K562 (cell line): ENCODE results near the gene UCHL1. TPM values are rescaled to one million over a fixed set of nuclear protein-coding genes. Genes with fewer than 3 reads are reported as not detected.

ENCODE experiments used
- ATAC-seq: fragments of 200-7000 bp; cut with Tn5 transposase; 3 replicates; pipeline ENCODE4 v1.9.1; 2020; ENCODE audit warnings: moderate library complexity
- BruUV-seq: library from RNA; stranded (reverse); fragments of 400-500 nt; replicated peaks from 2 replicates; lab custom pipeline; 2021; lab: Mats Ljungman, UMichigan
- CTCF ChIA-PET: fragments of 300-600 bp; formaldehyde crosslinking; extraction: SDS; loops from one replicate; lab custom pipeline; 2021; ENCODE audit warnings: low intra/inter-chr PET ratio; lab: Yijun Ruan, JAX
- POLR2A ChIA-PET: fragments of 300-600, 350-650 bp; sonication (Branson Sonifier 250); formaldehyde crosslinking; extraction: SDS; loops from one replicate; lab custom pipeline; 2021; ENCODE audit warnings: antibody characterized with exemption, inconsistent platforms; lab: Yijun Ruan, JAX
- DNase-seq, 4 experiments: peaks; one replicate each; pipeline versions ENCODE4 v3.0.0 to v3.0.0-alpha.2; 2011 to 2018; ENCODE audit warnings: low spot score in 3 of 4, mixed read lengths in 3 of 4; ENCODE audit errors: extremely low read depth in 1 of 4
- FAIRE-seq: peaks from 2 replicates; lab custom pipeline; 2011; peaks lifted over from hg19 to GRCh38; lab: Jason Lieb, UNC
- H2AFZ ChIP-seq: 2 replicates; pipeline ENCODE4 v1.6.0; 2011; ENCODE audit warnings: low read depth, low read length, control low read depth, inconsistent platforms
- H3K27ac ChIP-seq: fragments of 200-600 bp; 3 replicates; pipeline ENCODE4 v1.8.0; 2011; ENCODE audit warnings: low read depth, mild to moderate bottlenecking, control low read depth, inconsistent platforms, low read length, moderate library complexity, mixed read lengths; ENCODE audit errors: extremely low read depth
- H3K27me3 ChIP-seq, 2 experiments: fragments of 300-600 bp in 1 of 2; 2 replicates in 1 of 2; 3 replicates in 1 of 2; pipeline versions ENCODE4 v1.6.0 to v1.8.0; 2011; ENCODE audit warnings: inconsistent platforms in 2 of 2, low read length in 2 of 2, mild to moderate bottlenecking in 1 of 2, mixed read lengths in 1 of 2, moderate library complexity in 1 of 2; ENCODE audit not compliant: control insufficient read depth in 2 of 2, insufficient read depth in 2 of 2
- H3K36me3 ChIP-seq: fragments of 300-600 bp; 3 replicates; pipeline ENCODE4 v1.8.0; 2011; ENCODE audit warnings: mild to moderate bottlenecking, low read length, inconsistent platforms; ENCODE audit not compliant: control insufficient read depth, insufficient read depth
- H3K4me1 ChIP-seq, 2 experiments: fragments of 200-600 bp in 1 of 2; replicated peaks in 1 of 2; 2 replicates in 1 of 2; 3 replicates in 1 of 2; pipeline versions ENCODE4 v1.5.1 to v1.8.0; 2011; ENCODE audit warnings: inconsistent platforms in 2 of 2, low read length in 2 of 2, mild to moderate bottlenecking in 1 of 2, mixed read lengths in 1 of 2, moderate library complexity in 1 of 2; ENCODE audit not compliant: control insufficient read depth in 2 of 2, insufficient read depth in 2 of 2
- H3K4me2 ChIP-seq: 2 replicates; pipeline ENCODE4 v1.6.1; 2011; ENCODE audit warnings: low read length, control low read depth, inconsistent platforms, mixed read lengths; ENCODE audit not compliant: insufficient read depth
- H3K4me3 ChIP-seq: fragments of 200-600 bp; sonication (generic), shearing (Covaris generic); 2 replicates; pipeline ENCODE4 v1.5.1; 2016; ENCODE audit warnings: control low read depth, inconsistent platforms
- H3K79me2 ChIP-seq: fragments of 200-600 bp; 3 replicates; pipeline ENCODE4 v1.8.0; 2011; ENCODE audit warnings: low read length, inconsistent platforms; ENCODE audit not compliant: control insufficient read depth, insufficient read depth
- H3K9ac ChIP-seq, 2 experiments: 2 replicates each; pipeline versions ENCODE4 v1.6.0 to v1.6.1; 2011; ENCODE audit warnings: low read depth in 2 of 2, low read length in 2 of 2, control low read depth in 1 of 2, inconsistent platforms in 1 of 2, mild to moderate bottlenecking in 1 of 2, mixed read lengths in 1 of 2; ENCODE audit not compliant: insufficient read depth in 1 of 2
- H3K9me1 ChIP-seq: one replicate; pipeline ENCODE4 v1.6.0; 2011; ENCODE audit warnings: inconsistent platforms, mild to moderate bottlenecking, low read length, moderate library complexity; ENCODE audit not compliant: control insufficient read depth, insufficient read depth
- H3K9me3 ChIP-seq: replicated peaks from 2 replicates; pipeline ENCODE4 v1.5.1; 2011; ENCODE audit warnings: low read depth, low read length, inconsistent platforms; ENCODE audit not compliant: control insufficient read depth, insufficient read depth
- H4K20me1 ChIP-seq: replicated peaks from 2 replicates; pipeline ENCODE4 v1.6.1; 2011; ENCODE audit warnings: low read length, inconsistent platforms, mixed read lengths; ENCODE audit not compliant: control insufficient read depth, insufficient read depth
- ADNP ChIP-seq: fragments of 200-800 bp; sonication (Bioruptor generic); IDR thresholded peaks from 2 replicates; pipeline ENCODE4 v1.6.1; 2016; ENCODE audit warnings: missing genetic modification characterization, missing compliant biosample characterization
- BDP1 ChIP-seq: IDR thresholded peaks from 3 replicates; pipeline ENCODE4 v1.6.1; 2011; ENCODE audit not compliant: insufficient read length, insufficient read depth
- CHCHD3 ChIP-seq: fragments of 250-450 bp; sonication (Bioruptor Pico); IDR thresholded peaks from 2 replicates; pipeline ENCODE4 v2.1.2; 2022; ENCODE audit warnings: mild to moderate bottlenecking
- CHD1 ChIP-seq: fragments of 200-600 bp; sonication (generic); IDR thresholded peaks from one replicate; pipeline ENCODE4 v1.6.1; 2012; ENCODE audit warnings: mild to moderate bottlenecking, moderate library complexity, low read length, inconsistent platforms
- FOSL1 ChIP-seq: fragments of 200-800 bp; sonication (Bioruptor generic); conservative IDR thresholded peaks from 2 replicates; pipeline ENCODE4 v1.6.1; 2016; ENCODE audit warnings: missing genetic modification characterization, missing compliant biosample characterization
- FOXK1 ChIP-seq: sonication (generic); formaldehyde crosslinking; IDR thresholded peaks from 2 replicates; pipeline ENCODE4 v1.8.0; 2022; ENCODE audit warnings: missing genetic modification reagents, mild to moderate bottlenecking, borderline replicate concordance
- KLF13 ChIP-seq: fragments of 450-650 bp; IDR thresholded peaks from 2 replicates; pipeline ENCODE4 v1.6.1; 2016; ENCODE audit warnings: missing genetic modification characterization, low read depth, mild to moderate bottlenecking, missing compliant biosample characterization, moderate library complexity, borderline replicate concordance
- PCBP1 ChIP-seq: fragments of 200-400 bp; formaldehyde crosslinking; IDR thresholded peaks from 2 replicates; pipeline ENCODE4 v1.6.1; 2018; ENCODE audit warnings: mild to moderate bottlenecking, low read depth, low read length; ENCODE audit not compliant: poor library complexity, severe bottlenecking
- RFX5 ChIP-seq: IDR thresholded peaks from 2 replicates; pipeline ENCODE4 v1.6.1; 2011; ENCODE audit warnings: low read depth, mild to moderate bottlenecking, improper control_type of control experiment, low read length
- RNF2 ChIP-seq: sonication (generic); IDR thresholded peaks from 2 replicates; pipeline ENCODE4 v1.6.1; 2016
- U2AF2 ChIP-seq: fragments of 200-400 bp; formaldehyde crosslinking; optimal IDR thresholded peaks from 2 replicates; pipeline ENCODE3; 2017; ENCODE audit warnings: low read depth, mild to moderate bottlenecking, low read length
- ZBTB17 ChIP-seq: fragments of 450-650 bp; formaldehyde crosslinking; IDR thresholded peaks from 2 replicates; pipeline ENCODE4 v1.4.0; 2020; ENCODE audit warnings: mild to moderate bottlenecking
- ZKSCAN1 ChIP-seq: fragments of 150-350 bp; IDR thresholded peaks from 2 replicates; pipeline ENCODE4 v1.6.1; 2016; ENCODE audit warnings: low read depth, low read length
- ZNF347 ChIP-seq: fragments of 450-650 bp; formaldehyde crosslinking; IDR thresholded peaks from 2 replicates; pipeline ENCODE4 v1.4.0; 2020; ENCODE audit warnings: low read depth, mild to moderate bottlenecking, moderate library complexity
- ZNF354B ChIP-seq: fragments of 250-450 bp; sonication (Bioruptor Pico); IDR thresholded peaks from 2 replicates; pipeline ENCODE4 v1.4.0; 2020
- WGBS: fragments of 100-300 bp; shearing (Covaris generic); methylation state at CpG from one replicate; pipeline ENCODE4 v1.1.6; 2016; ENCODE audit warnings: low coverage, mixed read lengths; ENCODE audit not compliant: insufficient coverage; ENCODE audit errors: missing lambda C conversion rate; 5-methylcytosine and 5-hydroxymethylcytosine counted together
- in situ Hi-C: fragments of 300-500 bp; cut with MboI; formaldehyde crosslinking; loops from 4 replicates; pipeline ENCODE4 v1.15.0; 2018; ENCODE audit warnings: inconsistent platforms, mixed read lengths
- intact Hi-C: fragments of 100-400 bp; cut with micrococcal nuclease; formaldehyde crosslinking; loops from 2 replicates; pipeline ENCODE4 v1.14.2; 2022
- polyA plus RNA-seq, 8 experiments: library from polyadenylated mRNA; depleted of rRNA in 4 of 8; stranded (reverse) in 5 of 8; unstranded in 3 of 8; fragments of >200 nt; fragmentation: Nextera tagmentation in 2 of 8; fragmentation: Illumina TruSeq in 1 of 8; extraction: Ambion mirVana in 2 of 8; extraction: Trizol in 1 of 8; gene quantifications; 2 replicates each; pipeline versions ENCODE4 v1.2.1 to v1.2.3, GENCODE V29; 2011 to 2014; ENCODE audit warnings: inconsistent platforms in 1 of 8, missing spikeins in 1 of 8
- total RNA-seq, 7 experiments: library from RNA; depleted of rRNA in 6 of 7; stranded (reverse); fragments of >200 nt in 6 of 7; fragmentation: Illumina TruSeq in 2 of 7; extraction: Trizol in 2 of 7; gene quantifications; 2 replicates each; pipeline versions ENCODE4 v1.2.1 to v1.2.3, GENCODE V29; 2011 to 2021; ENCODE audit warnings: low replicate concordance in 1 of 7
- TF ChIP-seq, protein P1 (sequence below): fragments of 450-650 bp; formaldehyde crosslinking; IDR thresholded peaks from 2 replicates; pipeline ENCODE4 v1.4.0; 2020; ENCODE audit warnings: mild to moderate bottlenecking, mixed read lengths
- TF ChIP-seq, protein P2 (sequence below): sonication (generic); formaldehyde crosslinking; IDR thresholded peaks from 2 replicates; pipeline ENCODE4 v1.9.0; 2022; ENCODE audit warnings: mild to moderate bottlenecking, missing genetic modification reagents
- TF ChIP-seq, protein P3 (sequence below): fragments of 450-650 bp; IDR thresholded peaks from 2 replicates; pipeline ENCODE4 v1.6.1; 2017; ENCODE audit warnings: antibody characterized with exemption, mild to moderate bottlenecking

The UCHL1 gene
- total and polyA plus RNA-seq, 9 of the 15 experiments (the other 6 are each of a cell fraction or from before 2014, with no cell fraction given) = 0.42 TPM; not detected in 8

DNA sequence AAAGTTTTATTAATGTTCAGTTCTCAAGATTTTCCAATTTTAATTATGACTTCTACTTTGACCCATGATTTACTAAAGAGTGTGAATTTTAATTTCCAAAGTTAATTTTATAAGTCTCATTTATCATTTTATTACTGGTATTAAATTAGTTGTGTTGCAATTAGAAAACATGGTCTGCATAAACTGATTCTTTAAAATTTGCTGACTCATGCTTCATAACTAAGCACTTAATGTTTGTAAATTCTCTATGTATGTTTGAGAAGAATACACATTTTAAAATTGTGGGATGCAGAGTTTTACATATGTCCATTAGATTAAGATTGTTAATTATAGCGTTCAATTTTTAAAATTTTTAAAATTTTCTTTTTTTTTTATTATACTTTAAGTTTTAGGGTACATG lies 20.2 kb upstream of the UCHL1 start (continued):
- TF ChIP-seq, protein P1, sequence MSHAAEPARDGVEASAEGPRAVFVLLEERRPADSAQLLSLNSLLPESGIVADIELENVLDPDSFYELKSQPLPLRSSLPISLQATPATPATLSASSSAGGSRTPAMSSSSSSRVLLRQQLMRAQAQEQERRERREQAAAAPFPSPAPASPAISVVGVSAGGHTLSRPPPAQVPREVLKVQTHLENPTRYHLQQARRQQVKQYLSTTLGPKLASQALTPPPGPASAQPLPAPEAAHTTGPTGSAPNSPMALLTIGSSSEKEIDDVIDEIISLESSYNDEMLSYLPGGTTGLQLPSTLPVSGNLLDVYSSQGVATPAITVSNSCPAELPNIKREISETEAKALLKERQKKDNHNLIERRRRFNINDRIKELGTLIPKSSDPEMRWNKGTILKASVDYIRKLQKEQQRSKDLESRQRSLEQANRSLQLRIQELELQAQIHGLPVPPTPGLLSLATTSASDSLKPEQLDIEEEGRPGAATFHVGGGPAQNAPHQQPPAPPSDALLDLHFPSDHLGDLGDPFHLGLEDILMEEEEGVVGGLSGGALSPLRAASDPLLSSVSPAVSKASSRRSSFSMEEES (CRISPR knock-in tag) = no peak
- TF ChIP-seq, protein P2, sequence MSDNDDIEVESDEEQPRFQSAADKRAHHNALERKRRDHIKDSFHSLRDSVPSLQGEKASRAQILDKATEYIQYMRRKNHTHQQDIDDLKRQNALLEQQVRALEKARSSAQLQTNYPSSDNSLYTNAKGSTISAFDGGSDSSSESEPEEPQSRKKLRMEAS (CRISPR knock-in tag) = no peak
- no peak for TF ChIP-seq ZKSCAN1
- no peak for TF ChIP-seq FOXK1 (CRISPR knock-in tag)

DNA sequence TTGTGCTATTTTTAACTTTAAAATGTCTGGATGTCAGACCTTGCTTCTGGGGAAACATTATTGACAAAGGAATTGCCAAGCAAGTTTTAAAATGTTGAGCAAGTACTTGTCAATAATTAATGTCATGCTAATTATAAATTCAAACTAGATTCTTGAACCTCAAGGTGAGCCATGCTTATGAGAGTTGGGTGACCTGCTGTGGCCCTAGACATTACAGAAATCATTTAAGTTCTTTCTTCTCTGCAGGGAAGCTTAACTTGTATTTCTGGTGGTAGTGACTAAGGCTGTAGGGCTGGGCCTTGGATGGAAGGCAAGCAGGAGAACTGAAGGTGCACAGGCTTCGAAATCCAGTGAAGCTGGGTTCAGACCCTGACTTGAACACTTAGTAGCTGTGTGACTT lies 14.8 kb upstream of the UCHL1 start:
- DNase-seq (no peak), FAIRE-seq (no peak), ATAC-seq (no peak)
- H3K9ac ChIP-seq = no peak overlapping the region
- CTCF ChIA-PET = no interaction called here
- POLR2A ChIA-PET = no interaction called here
- no peak overlapping the region for H2AFZ ChIP-seq
- no peak overlapping the region for H3K4me3 ChIP-seq
- H4K20me1 ChIP-seq = no peaks in the 10 kb centered on the region
- no peak overlapping the region for H3K27ac ChIP-seq
- BruUV-seq = no TSS peak
- H3K4me1 ChIP-seq = no peaks in the 10 kb centered on the region
- H3K4me2 ChIP-seq = no peak overlapping the region
- no peaks in the 10 kb centered on the region for H3K79me2 ChIP-seq
- no peaks in the 10 kb centered on the region for H3K9me3 ChIP-seq
- no peaks in the 10 kb centered on the region for H3K27me3 ChIP-seq
- intact Hi-C loops = no loop called here
- 0% methylated on average over 1 of the region's 1 CpG for WGBS
- in situ Hi-C loops = no loop called here
- H3K36me3 ChIP-seq = no peaks in the 10 kb centered on the region
- H3K9me1 ChIP-seq = no peaks in the 10 kb centered on the region
- TF ChIP-seq, protein P3, sequence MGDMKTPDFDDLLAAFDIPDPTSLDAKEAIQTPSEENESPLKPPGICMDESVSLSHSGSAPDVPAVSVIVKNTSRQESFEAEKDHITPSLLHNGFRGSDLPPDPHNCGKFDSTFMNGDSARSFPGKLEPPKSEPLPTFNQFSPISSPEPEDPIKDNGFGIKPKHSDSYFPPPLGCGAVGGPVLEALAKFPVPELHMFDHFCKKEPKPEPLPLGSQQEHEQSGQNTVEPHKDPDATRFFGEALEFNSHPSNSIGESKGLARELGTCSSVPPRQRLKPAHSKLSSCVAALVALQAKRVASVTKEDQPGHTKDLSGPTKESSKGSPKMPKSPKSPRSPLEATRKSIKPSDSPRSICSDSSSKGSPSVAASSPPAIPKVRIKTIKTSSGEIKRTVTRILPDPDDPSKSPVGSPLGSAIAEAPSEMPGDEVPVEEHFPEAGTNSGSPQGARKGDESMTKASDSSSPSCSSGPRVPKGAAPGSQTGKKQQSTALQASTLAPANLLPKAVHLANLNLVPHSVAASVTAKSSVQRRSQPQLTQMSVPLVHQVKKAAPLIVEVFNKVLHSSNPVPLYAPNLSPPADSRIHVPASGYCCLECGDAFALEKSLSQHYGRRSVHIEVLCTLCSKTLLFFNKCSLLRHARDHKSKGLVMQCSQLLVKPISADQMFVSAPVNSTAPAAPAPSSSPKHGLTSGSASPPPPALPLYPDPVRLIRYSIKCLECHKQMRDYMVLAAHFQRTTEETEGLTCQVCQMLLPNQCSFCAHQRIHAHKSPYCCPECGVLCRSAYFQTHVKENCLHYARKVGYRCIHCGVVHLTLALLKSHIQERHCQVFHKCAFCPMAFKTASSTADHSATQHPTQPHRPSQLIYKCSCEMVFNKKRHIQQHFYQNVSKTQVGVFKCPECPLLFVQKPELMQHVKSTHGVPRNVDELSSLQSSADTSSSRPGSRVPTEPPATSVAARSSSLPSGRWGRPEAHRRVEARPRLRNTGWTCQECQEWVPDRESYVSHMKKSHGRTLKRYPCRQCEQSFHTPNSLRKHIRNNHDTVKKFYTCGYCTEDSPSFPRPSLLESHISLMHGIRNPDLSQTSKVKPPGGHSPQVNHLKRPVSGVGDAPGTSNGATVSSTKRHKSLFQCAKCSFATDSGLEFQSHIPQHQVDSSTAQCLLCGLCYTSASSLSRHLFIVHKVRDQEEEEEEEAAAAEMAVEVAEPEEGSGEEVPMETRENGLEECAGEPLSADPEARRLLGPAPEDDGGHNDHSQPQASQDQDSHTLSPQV = no peak
- TF ChIP-seq KLF13 (tag) = no peak
- TF ChIP-seq ZNF347 (CRISPR knock-in tag) = no peak
- no peak for TF ChIP-seq CHD1
- TF ChIP-seq CHCHD3 (CRISPR knock-in tag) = no peak
- TF ChIP-seq RFX5 = no peak
- no peak for TF ChIP-seq ADNP
- no peak for TF ChIP-seq BDP1
- no peak for TF ChIP-seq RNF2
- no peak for TF ChIP-seq PCBP1
- TF ChIP-seq U2AF2 = no peak
- TF ChIP-seq FOSL1 (tag) = no peak
- TF ChIP-seq ZNF354B (CRISPR knock-in tag) = no peak
- no peak for TF ChIP-seq ZBTB17 (CRISPR knock-in tag)
